ENCODE data around the gene RPS24. TPM values are rescaled to one million over a fixed set of nuclear protein-coding genes. Genes with fewer than 3 reads are reported as not detected.

The RPS24 gene
- total and polyA plus RNA-seq, 10 of the 15 experiments (the other 5 are each of a cell fraction or from before 2014, with no cell fraction given): 1,343 to 7,285 (median 2,230) TPM

DNA sequence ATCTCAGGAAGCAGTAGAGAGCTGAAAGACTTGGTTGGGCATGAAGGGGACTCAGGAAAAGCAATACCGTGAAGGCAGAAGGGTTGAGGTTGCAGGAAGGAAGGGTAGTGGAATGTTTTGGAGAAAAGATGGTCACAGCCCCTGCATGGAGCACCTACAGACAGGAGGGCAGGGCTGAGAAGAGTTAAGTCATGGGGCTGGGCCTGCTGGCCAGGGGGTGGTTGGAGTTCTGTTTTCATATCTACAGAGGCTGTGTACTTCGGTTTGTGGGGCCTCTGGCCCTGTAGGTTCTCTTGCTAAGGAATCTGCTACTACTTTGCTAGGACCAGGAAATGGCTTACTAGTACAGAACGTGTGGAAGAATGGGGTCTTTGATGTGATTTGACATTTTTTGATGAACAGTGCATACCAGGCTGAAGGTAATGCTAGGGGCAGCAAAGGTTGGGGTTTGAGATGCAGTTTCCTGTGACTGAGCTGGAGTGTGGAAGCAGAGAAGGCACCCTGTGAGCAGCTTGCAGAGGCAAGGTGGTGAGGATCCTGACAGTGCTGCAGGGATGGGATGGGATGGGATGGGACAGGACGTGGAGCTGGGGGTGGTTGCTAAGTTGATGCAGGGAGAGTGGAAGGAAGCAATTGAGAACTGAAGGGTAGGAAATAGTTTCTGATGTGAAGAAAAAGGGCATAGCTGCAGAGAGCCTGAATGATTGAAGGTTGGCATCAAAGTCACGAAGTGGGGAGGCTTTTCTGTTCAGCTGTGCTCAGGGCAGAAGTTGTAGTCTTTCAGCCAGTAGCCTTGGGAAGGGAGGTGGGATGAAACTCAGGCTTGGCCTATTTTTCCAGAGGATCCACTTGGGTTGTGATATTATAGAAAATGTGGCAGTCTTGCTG, 7.8 kb downstream of the RPS24 start:
- Histone ChIP-seq H3K27ac (ENCODE audit: control insufficient read depth, insufficient read depth) (no peak overlapping the region), H3K9ac (ENCODE audit: control insufficient read depth, insufficient read depth, low read length) (no peak overlapping the region), H3K4me2 (ENCODE audit: control insufficient read depth, insufficient read depth) (no peak overlapping the region), H3K4me1 (ENCODE audit: control insufficient read depth, insufficient read depth, low read length) (peaks cover 17% of the 10 kb centered on the region), H3K27me3 (replicated peaks in 1 of 2; ENCODE audit: control insufficient read depth in 2 of 2, insufficient read depth in 2 of 2, low read length in 1 of 2) (no peaks in the 10 kb centered on the region), H4K20me1 (ENCODE audit: control insufficient read depth, insufficient read depth) (peaks cover 26% of the 10 kb centered on the region), H3K79me2 (ENCODE audit: control insufficient read depth, insufficient read depth, low read length) (peaks cover 38% of the 10 kb centered on the region), H3K36me3 (ENCODE audit: control insufficient read depth in 2 of 2, insufficient read depth in 2 of 2, low read length in 1 of 2) (peaks cover 35 to 48% of the 10 kb centered on the region in 2 experiments), H3K9me3 (replicated peaks; ENCODE audit: control insufficient read depth, insufficient read depth, low read length) (no peaks in the 10 kb centered on the region), H2AFZ (ENCODE audit: control insufficient read depth, low read depth, low read length) (no peak overlapping the region), H3K4me3 (no peak overlapping the region)
- TF ChIP-seq SMAD5 (IDR thresholded peaks at IDR 0.05; ENCODE audit: low read depth) (0 out of 2 replicates have a peak, but pooled peaks have one; percentile 45), RAD51 (IDR thresholded peaks at IDR 0.05) (no peak), CBX5 (IDR thresholded peaks at IDR 0.05; ENCODE audit: low read depth) (0 out of 2 replicates have a peak, but pooled peaks have one; percentile 13), SREBF2 (IDR thresholded peaks at IDR 0.05; ENCODE audit: low read length) (no peak), NRF1 (conservative IDR thresholded peaks at IDR 0.05; ENCODE audit: low read depth, low read length) (no peak), POLR2AphosphoS2 (IDR thresholded peaks at IDR 0.05; ENCODE audit: low read depth, low read length) (0 out of 2 replicates have a peak, but pooled peaks have one; percentile 26), CHD1 (IDR thresholded peaks at IDR 0.05; ENCODE audit: low read depth, low read length) (no peak), DPF2 (IDR thresholded peaks at IDR 0.05) (no peak), POLR2AphosphoS5 (IDR thresholded peaks at IDR 0.05; ENCODE audit: low read length) (peak; percentile 76), KAT2A (conservative IDR thresholded peaks at IDR 0.05; ENCODE audit: control insufficient read depth, low read depth, low read length) (no peak), FOXM1 (IDR thresholded peaks at IDR 0.05; ENCODE audit: low read depth, low read length) (peak; percentile 29; the same call in 1 of the 2 replicates), TAF1 (IDR thresholded peaks at IDR 0.05; ENCODE audit: borderline replicate concordance, low read depth, low read length) (no peak), POLR2A (IDR thresholded peaks at IDR 0.05; ENCODE audit: low read depth, low read length) (peak; percentile 57)
- TF ChIP-seq, protein P1, sequence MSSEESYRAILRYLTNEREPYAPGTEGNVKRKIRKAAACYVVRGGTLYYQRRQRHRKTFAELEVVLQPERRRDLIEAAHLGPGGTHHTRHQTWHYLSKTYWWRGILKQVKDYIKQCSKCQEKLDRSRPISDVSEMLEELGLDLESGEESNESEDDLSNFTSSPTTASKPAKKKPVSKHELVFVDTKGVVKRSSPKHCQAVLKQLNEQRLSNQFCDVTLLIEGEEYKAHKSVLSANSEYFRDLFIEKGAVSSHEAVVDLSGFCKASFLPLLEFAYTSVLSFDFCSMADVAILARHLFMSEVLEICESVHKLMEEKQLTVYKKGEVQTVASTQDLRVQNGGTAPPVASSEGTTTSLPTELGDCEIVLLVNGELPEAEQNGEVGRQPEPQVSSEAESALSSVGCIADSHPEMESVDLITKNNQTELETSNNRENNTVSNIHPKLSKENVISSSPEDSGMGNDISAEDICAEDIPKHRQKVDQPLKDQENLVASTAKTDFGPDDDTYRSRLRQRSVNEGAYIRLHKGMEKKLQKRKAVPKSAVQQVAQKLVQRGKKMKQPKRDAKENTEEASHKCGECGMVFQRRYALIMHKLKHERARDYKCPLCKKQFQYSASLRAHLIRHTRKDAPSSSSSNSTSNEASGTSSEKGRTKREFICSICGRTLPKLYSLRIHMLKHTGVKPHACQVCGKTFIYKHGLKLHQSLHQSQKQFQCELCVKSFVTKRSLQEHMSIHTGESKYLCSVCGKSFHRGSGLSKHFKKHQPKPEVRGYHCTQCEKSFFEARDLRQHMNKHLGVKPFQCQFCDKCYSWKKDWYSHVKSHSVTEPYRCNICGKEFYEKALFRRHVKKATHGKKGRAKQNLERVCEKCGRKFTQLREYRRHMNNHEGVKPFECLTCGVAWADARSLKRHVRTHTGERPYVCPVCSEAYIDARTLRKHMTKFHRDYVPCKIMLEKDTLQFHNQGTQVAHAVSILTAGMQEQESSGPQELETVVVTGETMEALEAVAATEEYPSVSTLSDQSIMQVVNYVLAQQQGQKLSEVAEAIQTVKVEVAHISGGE (CRISPR knock-in tag; IDR thresholded peaks at IDR 0.05): no peak
- TF ChIP-seq, protein P2, sequence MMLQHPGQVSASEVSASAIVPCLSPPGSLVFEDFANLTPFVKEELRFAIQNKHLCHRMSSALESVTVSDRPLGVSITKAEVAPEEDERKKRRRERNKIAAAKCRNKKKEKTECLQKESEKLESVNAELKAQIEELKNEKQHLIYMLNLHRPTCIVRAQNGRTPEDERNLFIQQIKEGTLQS (IDR thresholded peaks at IDR 0.05; ENCODE audit: borderline replicate concordance, extremely low read depth, low read depth, low read length): no peak
- ChIA-PET SMC1A (ENCODE audit: uncharacterized antibody, unreplicated experiment) (no interaction called here), CTCF (interaction anchor here (1.3 to 1.4 kb wide), 2 partner anchors 15 to 261 kb away, joined by 3 read pairs; no protein-coding TSS in a partner anchor), POLR2A (interaction anchor here (1.3 kb wide), 1 partner anchor 7 kb away, joined by 3 read pairs; no protein-coding TSS in a partner anchor), RAD21 (ENCODE audit: unreplicated experiment) (no interaction called here)
- no peak; the same call in 2 of the 3 replicates for ATAC-seq
- intact Hi-C loops (cut with micrococcal nuclease; ENCODE audit: unreplicated experiment) (no loop called here), in situ Hi-C loops (cut with MboI) (no loop called here)
- TSS peak; percentile 1 for BruUV-seq (replicated peaks)
- FAIRE-seq: no peak
- 74% methylated on average over 5 of the region's 5 CpGs for WGBS (ENCODE audit: insufficient coverage, insufficient replicate concordance, low lambda C conversion rate, missing lambda C conversion rate)
- no peak for DNase-seq (ENCODE audit: low read depth, low spot score)

Data from GM12878 (cell line).